ENCODE measurements around the gene RNF34. TPM values are rescaled to one million over a fixed set of nuclear protein-coding genes. Genes with fewer than 3 reads are reported as not detected.

Gene RNF34
- total and polyA plus RNA-seq, 7 donors = 19.8 to 52.4 (median 34.3) TPM

DNA sequence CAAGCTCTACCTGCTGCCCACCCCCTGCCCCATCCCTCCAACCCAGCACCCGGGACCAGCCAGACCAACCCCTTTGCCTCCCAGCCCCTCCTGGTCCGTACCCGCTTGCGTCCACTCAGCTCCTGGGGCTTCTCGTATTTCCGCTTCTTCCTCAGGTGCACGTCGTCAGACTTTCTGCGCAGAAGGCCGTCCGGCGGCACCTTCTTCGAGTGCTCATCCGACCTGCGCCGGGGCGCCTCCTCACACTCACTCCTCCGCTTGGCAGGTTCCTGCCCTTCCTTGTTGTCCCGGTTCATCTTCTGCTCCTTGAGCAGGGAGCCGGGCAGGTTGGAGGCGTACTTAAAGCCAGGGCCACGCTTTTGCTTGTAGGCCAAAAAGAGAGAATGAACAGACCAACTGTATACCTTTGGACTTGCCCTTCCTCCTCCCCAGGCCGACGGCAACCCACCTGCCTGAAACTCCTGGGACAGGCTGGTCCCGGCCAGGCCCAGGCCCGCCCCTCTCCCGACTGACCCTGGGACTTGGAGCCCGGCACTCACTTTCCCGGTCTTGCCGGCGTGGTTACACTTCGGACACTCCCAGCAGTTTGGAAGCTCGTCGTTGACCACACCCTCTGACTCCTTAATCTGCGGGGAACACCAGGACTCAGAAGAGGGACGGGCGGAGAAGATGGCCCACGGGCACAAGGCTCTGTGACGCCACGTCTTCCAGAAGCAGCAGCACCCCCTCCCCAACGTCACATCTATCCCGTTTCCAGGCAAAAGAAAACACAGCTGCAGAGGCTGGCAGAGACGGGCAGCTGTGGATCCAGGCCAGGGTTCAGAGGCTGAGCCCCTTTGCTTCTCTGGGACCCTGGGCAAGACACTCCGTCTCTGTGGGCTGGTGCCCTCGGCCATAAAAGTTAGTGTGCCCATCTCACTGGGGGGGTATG lies 44.3 kb downstream of the RNF34 start:
- peaks cover 0 to 32% (median 28%) of the 10 kb centered on the region in 4 donors for H3K4me1 ChIP-seq
- H3K27me3 ChIP-seq = no peaks in the 10 kb centered on the region
- intact Hi-C loops (cut with DNase I) = loop anchor here (1.0 to 5.0 kb wide), 2 partner anchors 92 to 109 kb away; partner anchors contain the start of gene ANAPC5
- H3K36me3 ChIP-seq = peaks cover 11 to 38% (median 20%) of the 10 kb centered on the region in 4 donors
- peak overlapping the region in 3 of 4 donors; percentile 69 to 79 (median 70) for H3K27ac ChIP-seq
- H3K9me3 ChIP-seq = no peaks in the 10 kb centered on the region
- TF ChIP-seq, protein P1, sequence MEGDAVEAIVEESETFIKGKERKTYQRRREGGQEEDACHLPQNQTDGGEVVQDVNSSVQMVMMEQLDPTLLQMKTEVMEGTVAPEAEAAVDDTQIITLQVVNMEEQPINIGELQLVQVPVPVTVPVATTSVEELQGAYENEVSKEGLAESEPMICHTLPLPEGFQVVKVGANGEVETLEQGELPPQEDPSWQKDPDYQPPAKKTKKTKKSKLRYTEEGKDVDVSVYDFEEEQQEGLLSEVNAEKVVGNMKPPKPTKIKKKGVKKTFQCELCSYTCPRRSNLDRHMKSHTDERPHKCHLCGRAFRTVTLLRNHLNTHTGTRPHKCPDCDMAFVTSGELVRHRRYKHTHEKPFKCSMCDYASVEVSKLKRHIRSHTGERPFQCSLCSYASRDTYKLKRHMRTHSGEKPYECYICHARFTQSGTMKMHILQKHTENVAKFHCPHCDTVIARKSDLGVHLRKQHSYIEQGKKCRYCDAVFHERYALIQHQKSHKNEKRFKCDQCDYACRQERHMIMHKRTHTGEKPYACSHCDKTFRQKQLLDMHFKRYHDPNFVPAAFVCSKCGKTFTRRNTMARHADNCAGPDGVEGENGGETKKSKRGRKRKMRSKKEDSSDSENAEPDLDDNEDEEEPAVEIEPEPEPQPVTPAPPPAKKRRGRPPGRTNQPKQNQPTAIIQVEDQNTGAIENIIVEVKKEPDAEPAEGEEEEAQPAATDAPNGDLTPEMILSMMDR (IDR thresholded peaks at IDR 0.05) = no peak
- TF ChIP-seq EP300 (IDR thresholded peaks at IDR 0.05) (no peak), POLR2A (IDR thresholded peaks at IDR 0.05) (no peak), POLR2AphosphoS5 (IDR thresholded peaks at IDR 0.05) (no peak)
- H3K4me3 ChIP-seq = no peak overlapping the region
- DNase-seq = peak; percentile 67
- WGBS, 2 donors = 49 to 80% methylated on average over 45 of the region's 45 CpGs

DNA sequence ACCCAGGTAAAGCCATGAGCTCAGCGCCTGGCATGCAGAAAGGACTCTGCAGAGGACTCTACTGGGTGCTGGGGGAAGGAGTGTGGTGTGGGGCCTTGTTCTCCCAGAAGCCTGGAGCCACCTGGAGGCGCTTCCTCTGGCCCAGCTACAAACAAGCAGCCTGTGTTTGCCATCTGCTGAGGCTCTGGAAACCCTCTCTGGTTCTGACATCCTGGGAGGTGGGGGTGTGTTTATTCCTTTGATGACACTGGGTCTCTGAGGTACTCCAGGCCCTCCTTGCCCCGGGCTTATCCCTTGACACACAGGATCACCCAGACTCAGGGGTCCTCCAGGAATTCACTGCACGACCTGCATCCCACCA lies 44.9 kb downstream of the RNF34 start:
- H3K9me3 ChIP-seq = no peaks in the 10 kb centered on the region
- no peak overlapping the region for H3K4me3 ChIP-seq
- no peak for DNase-seq
- H3K27ac ChIP-seq = peak overlapping the region in 3 of 4 donors; percentile 69 to 79 (median 70)
- intact Hi-C loops (cut with DNase I) = loop anchor here (5.0 kb wide), 1 partner anchor 93 kb away; the partner anchor contains the start of gene ANAPC5
- H3K4me1 ChIP-seq = peaks cover 0 to 32% (median 28%) of the 10 kb centered on the region in 4 donors
- 88 to 89% methylated on average over 4 of the region's 4 CpGs for WGBS, 2 donors
- TF ChIP-seq EP300 (IDR thresholded peaks at IDR 0.05) (no peak), POLR2A (IDR thresholded peaks at IDR 0.05) (no peak), POLR2AphosphoS5 (IDR thresholded peaks at IDR 0.05) (peak in 3 of 4 donors; percentile 22 to 72 (median 55))
- TF ChIP-seq, protein P1 (IDR thresholded peaks at IDR 0.05) = no peak
- peaks cover 10 to 31% (median 14%) of the 10 kb centered on the region in 4 donors for H3K36me3 ChIP-seq
- H3K27me3 ChIP-seq = no peaks in the 10 kb centered on the region

DNA sequence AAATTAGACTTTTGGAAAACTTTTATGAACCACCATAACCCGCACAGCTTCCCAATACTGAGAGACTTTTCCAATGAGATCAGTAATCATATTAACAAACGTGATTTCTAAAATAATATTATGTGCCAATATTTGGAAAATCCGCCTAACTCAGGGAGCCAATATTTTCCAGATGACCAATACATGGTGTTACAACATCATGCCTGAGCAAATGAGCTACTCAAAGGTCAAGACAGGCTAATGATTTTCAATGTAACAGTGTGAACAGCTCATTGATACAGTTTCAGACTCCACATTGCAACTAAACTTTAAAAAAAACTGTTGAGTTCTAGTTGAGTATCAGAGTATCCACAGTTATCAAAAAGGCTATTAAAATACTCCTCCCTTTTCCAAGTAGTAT lies 46.8 kb downstream of the RNF34 start:
- DNase-seq = no peak
- no peaks in the 10 kb centered on the region for H3K27me3 ChIP-seq
- no peak overlapping the region for H3K4me3 ChIP-seq
- TF ChIP-seq, protein P1 (IDR thresholded peaks at IDR 0.05) = no peak
- TF ChIP-seq POLR2AphosphoS5 (IDR thresholded peaks at IDR 0.05) (no peak), EP300 (IDR thresholded peaks at IDR 0.05) (no peak)
- H3K36me3 ChIP-seq = peaks cover 3 to 15% (median 10%) of the 10 kb centered on the region in 4 donors
- intact Hi-C loops (cut with DNase I) = no loop called here
- no peaks in the 10 kb centered on the region for H3K9me3 ChIP-seq
- 93 to 94% methylated on average over 3 of the region's 3 CpGs for WGBS, 2 donors
- peaks cover 0 to 37% (median 28%) of the 10 kb centered on the region in 4 donors for H3K4me1 ChIP-seq
- H3K27ac ChIP-seq = no peak overlapping the region

DNA sequence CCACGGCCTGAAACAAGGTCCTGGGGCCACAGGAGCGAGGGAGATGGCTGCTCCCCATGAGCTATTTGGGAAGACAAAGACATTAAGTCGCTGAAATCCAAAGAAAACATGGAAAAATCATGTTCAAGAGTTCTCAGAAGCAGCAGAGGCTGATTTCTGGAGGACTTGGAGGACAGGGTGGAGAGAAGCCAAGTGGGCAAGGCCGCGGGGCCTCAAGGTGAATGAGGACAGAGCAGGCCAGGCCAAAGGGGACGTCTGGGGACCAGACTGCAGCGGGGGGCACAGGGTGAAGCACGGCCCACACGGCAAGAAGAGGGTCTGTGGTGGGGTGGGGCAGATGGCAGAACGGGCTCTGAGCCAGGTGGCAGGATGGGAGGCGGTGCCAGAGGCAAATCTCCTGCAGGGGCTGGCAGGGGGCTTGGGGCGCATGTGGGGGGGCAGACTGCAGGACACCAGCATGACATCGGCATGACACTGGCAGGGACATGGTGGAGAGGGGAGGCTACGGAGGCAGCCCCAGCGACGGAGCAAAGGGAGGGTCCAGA lies 48.9 kb downstream of the RNF34 start:
- WGBS, 2 donors = 87 to 91% methylated on average over 16 of the region's 16 CpGs
- H3K9me3 ChIP-seq = no peaks in the 10 kb centered on the region
- peaks cover 0 to 5% (median 1%) of the 10 kb centered on the region in 4 donors for H3K36me3 ChIP-seq
- no peak for TF ChIP-seq POLR2AphosphoS5 (IDR thresholded peaks at IDR 0.05)
- H3K4me1 ChIP-seq = peaks cover 0 to 35% (median 20%) of the 10 kb centered on the region in 4 donors
- no peak overlapping the region for H3K27ac ChIP-seq
- intact Hi-C loops (cut with DNase I) = no loop called here
- no peak overlapping the region for H3K4me3 ChIP-seq
- DNase-seq = no peak
- H3K27me3 ChIP-seq = no peaks in the 10 kb centered on the region

DNA sequence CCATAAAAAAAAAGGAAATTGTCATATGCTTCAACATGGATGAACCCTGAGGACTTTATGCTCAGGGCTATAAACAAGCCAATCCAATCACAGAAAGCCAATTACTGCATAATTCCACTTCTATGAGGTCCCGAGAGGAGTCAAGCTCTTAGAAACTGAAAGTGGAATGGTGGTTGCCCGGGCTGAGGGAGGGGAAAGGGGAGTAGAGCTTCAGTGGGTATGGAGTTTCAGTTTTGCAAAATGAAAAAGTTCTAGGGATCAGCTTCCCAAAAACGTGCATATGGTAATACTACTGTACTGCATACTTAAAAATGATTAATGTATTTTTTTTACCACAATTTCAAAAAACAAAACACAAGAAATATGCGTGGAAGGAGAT lies 52.0 kb downstream of the RNF34 start:
- Histone ChIP-seq H3K4me3 (peak overlapping the region in 2 of 4 donors; percentile 0 to 31), H3K9me3 (no peaks in the 10 kb centered on the region), H3K27ac (peak overlapping the region in 3 of 4 donors; percentile 54 to 72 (median 65)), H3K4me1 (peaks cover 0 to 24% (median 10%) of the 10 kb centered on the region in 4 donors), H3K27me3 (no peaks in the 10 kb centered on the region), H3K36me3 (peaks cover 0 to 5% (median 1%) of the 10 kb centered on the region in 4 donors)
- no peak for TF ChIP-seq EP300 (IDR thresholded peaks at IDR 0.05)
- TF ChIP-seq, protein P1 (IDR thresholded peaks at IDR 0.05) = no peak
- TF ChIP-seq POLR2A (IDR thresholded peaks at IDR 0.05) = no peak
- TF ChIP-seq POLR2AphosphoS5 (IDR thresholded peaks at IDR 0.05) = no peak
- intact Hi-C loops (cut with DNase I) = no loop called here
- WGBS, 2 donors = 3 to 20% methylated on average over 4 of the region's 4 CpGs
- DNase-seq = no peak
